ENCODE results near the gene ATP9B.
"Not testable (repeated sequence)": the region's sequence is repeated elsewhere in the genome, so short reads cannot be mapped to it uniquely, and the experiment has no call there.

The ATP9B gene

GRCh38 chr18:79302120-79302519 lies 232.9 kb downstream of the ATP9B start:
- DNase-seq = no peak

GRCh38 chr18:79305911-79306310 lies 236.7 kb downstream of the ATP9B start:
- DNase-seq = no peak

GRCh38 chr18:79309614-79310358 lies 240.6 kb downstream of the ATP9B start:
- DNase-seq = no peak

GRCh38 chr18:79314838-79315388 lies 245.7 kb downstream of the ATP9B start:
- DNase-seq = no peak

- DNase-seq = no peak
Measured at GRCh38 chr18:79315596-79315995, 246.4 kb downstream of the ATP9B start.

- DNase-seq = no peak
Measured at GRCh38 chr18:79317703-79318102, 248.5 kb downstream of the ATP9B start.

- no peak for DNase-seq
Measured at GRCh38 chr18:79318142-79318673, 249.0 kb downstream of the ATP9B start.

- DNase-seq = no peak
Measured at GRCh38 chr18:79320216-79320850, 251.1 kb downstream of the ATP9B start.

GRCh38 chr18:79321625-79322405 lies 252.6 kb downstream of the ATP9B start:
- DNase-seq = no peak

GRCh38 chr18:79322441-79322840 lies 253.2 kb downstream of the ATP9B start:
- DNase-seq = no peak

GRCh38 chr18:79323471-79323870 lies 254.3 kb downstream of the ATP9B start:
- DNase-seq = no peak

GRCh38 chr18:79326413-79327198 lies 257.4 kb downstream of the ATP9B start:
- DNase-seq = no peak

- DNase-seq = no peak
Measured at GRCh38 chr18:79327199-79327721, 258.1 kb downstream of the ATP9B start.

GRCh38 chr18:79327915-79328314 lies 258.7 kb downstream of the ATP9B start:
- not testable (repeated sequence) for DNase-seq

GRCh38 chr18:79328887-79329286 lies 259.7 kb downstream of the ATP9B start:
- no peak for DNase-seq

GRCh38 chr18:79329786-79330185 lies 260.6 kb downstream of the ATP9B start:
- no peak for DNase-seq

GRCh38 chr18:79332646-79333045 lies 263.5 kb downstream of the ATP9B start:
- no peak for DNase-seq

GRCh38 chr18:79333046-79333445 lies 263.9 kb downstream of the ATP9B start:
- DNase-seq = no peak

- DNase-seq = no peak
Measured at GRCh38 chr18:79334496-79335233, 265.5 kb downstream of the ATP9B start.

GRCh38 chr18:79335833-79336360 lies 266.7 kb downstream of the ATP9B start:
- DNase-seq = no peak

GRCh38 chr18:79336556-79337142 lies 267.5 kb downstream of the ATP9B start:
- DNase-seq = no peak
